Activated CD4-positive, alpha-beta T cell treated with anti-CD3 and anti-CD28 coated beads, Interleukin-2, amount 50 U/mL, for 4 hours (primary cell): ENCODE results near the gene XPO6.

ENCODE experiments used
- DNase-seq, 2 experiments: peaks; one replicate each; pipeline ENCODE4 v3.0.0-alpha.2; 2020

XPO6 gene

GRCh38 chr16:28058839-28059589 is 152.8 kb downstream of the XPO6 start:
- no peak for DNase-seq

GRCh38 chr16:28057949-28058348 is 153.8 kb downstream of the XPO6 start:
- DNase-seq = no peak

- no peak for DNase-seq
Measured at GRCh38 chr16:28053461-28053860, 158.3 kb downstream of the XPO6 start.

GRCh38 chr16:28052274-28053128 is 159.3 kb downstream of the XPO6 start:
- no peak for DNase-seq

- DNase-seq = no peak
Measured at GRCh38 chr16:28051486-28051885, 160.3 kb downstream of the XPO6 start.
